GM18909 (cell line): Measurements from ENCODE around the gene MED26.

Experiments
- ATAC-seq: cut with Tn5 transposase; IDR thresholded peaks from one replicate; pipeline ENCODE4 v1.9.1; 2021; ENCODE audit warnings: mild to moderate bottlenecking; ENCODE audit not compliant: unreplicated experiment, poor library complexity

MED26 gene

DNA sequence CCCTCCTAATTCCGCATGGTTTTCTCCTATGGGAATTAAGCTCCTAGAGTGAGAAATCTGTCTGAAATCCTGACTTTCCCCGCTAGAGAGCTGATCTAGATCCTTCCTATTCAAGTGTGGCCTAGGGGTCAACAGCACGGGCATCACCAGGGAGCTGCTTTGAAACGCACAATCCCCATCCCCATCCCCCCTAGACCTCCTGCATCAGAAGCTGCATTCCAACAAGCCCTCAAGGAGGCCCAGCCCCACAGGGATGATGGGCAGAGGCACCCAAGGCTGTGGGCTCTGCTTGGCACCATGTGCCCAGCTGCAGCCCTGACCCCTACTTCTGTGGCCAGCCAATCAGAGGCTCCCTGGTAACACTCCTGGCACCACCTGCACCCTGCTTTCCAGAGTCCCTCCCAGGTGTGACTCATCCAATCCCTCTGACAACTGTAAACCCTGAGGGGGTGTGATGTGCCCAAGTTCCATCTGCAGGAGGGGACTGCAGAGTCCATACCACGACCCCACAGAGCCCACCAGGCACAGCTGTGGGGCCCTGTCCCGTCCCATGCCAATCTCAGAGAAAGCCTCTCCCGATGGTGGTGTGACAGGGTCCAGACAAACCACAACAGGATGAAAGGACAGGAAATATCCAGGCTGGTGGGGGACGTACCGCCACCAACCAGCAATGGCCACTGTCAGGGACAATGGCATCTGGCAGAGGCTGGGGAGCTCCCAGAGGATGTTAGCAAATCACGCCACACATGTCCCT, 36.0 kb downstream of the MED26 start:
- ATAC-seq = no peak

DNA sequence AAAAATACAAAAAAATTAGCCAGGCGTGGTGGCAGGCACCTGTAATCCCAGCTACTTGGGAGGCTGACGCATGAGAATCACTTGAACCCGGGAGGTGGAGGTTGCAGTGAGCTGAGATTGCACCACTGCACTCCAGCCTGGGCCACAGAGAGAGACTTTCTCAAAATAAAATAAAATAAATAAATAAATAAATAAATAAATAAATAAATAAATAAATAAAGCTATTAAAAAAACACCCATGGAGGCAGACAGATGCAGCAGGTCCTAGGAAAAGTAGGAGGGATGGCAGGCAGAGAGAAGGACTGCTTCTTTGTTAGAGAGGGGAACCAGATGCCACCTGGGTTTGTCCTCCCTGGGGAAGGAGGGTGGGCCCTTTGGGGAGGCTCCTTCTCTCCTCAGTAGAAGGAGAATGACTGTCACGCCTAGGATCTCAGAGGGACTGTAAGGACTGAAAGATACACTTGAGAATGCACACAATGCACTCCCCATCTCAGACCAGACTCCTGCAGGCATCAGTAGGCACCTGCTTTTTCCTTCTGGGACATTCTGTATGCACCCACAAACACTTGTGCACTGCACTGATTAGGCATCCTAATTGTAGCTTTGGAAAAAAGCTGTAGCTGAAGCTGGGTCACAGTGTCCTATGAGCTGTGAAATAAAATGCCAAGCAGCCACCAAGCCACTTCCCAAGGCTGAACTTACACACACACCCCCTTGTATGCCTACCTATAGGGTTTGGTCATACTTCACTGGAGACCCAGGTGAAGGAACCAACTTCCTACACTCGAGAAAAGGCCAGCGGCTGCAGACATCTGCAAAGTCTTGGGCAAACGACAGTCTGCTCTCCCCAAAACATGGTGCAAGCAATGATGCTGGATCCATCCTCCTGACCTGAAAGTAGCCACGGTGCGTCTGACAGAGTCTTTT, 36.9 kb downstream of the MED26 start:
- no peak for ATAC-seq

DNA sequence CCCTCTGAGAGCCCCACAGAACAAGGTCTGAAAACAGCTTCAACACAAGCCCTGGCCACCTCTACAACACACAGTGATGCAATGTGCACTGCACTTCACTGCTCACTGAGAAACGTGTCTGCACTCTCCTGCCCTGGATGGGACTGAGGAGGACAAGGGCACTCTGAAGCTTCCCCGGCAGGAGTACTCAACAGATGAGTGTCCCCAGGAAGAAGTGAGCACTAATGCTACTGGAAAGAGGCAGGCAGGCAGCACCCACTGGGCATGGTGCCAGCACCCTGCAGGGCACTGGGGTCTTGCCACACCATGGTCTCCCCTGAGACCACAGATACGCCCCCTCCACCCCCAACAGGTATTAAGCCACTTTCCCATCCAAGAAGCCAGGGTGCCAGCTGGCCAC, 38.1 kb downstream of the MED26 start:
- no peak for ATAC-seq

DNA sequence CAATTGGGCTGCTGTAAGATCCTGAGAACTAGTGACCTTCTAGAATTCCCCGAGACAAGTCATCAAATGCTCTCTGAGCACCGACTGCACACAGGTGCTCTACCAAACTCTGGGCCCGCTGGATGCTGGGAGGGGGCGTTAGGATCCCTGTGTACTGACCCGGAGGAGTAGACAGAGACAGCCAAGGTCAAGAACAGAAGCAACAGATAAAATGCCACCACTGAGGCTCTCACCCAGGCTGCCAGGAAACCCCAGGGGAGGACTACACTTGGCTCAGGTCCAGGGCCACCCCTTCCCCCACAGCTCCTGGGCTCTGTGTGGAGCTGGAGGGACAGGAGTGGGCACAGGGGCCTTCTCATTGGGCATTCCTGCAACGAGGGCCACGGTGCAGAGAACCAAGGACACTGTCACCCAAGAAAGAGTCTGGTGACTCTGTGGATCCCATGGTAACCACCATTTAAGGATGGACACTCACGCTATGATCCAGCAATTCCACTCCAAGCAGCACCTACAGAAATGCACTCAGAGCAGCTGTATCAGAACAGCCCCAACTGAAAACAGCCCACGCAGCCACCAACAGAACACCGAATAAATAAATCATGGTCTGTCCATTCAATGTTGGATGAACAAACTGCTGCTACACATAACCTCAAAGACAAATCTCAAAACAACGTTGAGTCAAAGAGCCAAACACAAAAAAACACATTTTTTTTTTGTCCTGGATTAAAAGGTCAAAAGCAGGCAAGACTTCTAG, 39.0 kb downstream of the MED26 start:
- no peak for ATAC-seq

DNA sequence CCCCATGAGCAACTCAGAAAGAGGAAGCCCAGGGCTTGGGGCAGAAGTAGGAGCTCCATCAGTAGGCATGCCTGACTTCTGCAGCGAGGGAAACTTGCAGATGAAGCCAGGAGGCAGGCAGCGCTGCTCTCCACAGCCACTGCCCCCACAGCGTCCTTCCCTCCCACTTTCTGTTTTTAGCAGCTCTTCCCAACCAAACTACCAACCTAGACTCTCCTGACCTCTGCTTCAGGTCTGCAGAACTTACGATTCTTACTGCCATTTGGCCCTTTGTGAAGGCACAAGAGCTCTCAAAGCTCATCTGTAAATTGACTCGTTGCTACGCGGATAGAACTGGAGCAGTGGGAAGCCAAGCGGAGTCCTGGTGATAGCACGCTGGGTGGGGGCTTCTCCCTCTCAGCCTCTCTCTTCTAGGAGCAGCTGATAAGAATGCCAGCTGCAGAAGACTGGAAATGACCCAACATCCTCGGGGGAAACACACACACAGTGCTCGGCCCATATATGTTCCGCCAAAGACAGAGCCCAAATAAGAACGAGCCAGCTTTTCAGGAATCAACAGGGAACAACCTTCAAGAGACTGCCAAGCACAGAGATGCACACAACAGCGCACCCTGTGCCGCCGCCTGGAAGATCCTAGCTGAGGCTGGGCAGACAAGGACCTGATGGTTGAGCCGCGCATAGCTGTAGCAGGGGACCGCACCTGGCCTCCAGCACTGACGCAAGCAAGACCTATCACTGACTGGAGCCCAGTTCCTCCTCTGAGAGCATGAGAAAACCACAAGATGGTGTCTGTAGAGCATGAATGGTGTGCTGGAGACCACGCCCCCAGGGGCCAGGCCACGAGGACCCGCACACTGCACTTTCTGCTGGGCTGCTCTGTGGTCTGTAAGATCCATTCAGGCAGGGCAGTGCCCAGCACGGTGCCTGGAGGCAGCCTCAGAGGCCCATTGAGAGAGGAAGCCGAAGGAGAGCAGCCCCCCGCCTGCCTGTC, 39.9 kb downstream of the MED26 start:
- ATAC-seq = peak; percentile 41

DNA sequence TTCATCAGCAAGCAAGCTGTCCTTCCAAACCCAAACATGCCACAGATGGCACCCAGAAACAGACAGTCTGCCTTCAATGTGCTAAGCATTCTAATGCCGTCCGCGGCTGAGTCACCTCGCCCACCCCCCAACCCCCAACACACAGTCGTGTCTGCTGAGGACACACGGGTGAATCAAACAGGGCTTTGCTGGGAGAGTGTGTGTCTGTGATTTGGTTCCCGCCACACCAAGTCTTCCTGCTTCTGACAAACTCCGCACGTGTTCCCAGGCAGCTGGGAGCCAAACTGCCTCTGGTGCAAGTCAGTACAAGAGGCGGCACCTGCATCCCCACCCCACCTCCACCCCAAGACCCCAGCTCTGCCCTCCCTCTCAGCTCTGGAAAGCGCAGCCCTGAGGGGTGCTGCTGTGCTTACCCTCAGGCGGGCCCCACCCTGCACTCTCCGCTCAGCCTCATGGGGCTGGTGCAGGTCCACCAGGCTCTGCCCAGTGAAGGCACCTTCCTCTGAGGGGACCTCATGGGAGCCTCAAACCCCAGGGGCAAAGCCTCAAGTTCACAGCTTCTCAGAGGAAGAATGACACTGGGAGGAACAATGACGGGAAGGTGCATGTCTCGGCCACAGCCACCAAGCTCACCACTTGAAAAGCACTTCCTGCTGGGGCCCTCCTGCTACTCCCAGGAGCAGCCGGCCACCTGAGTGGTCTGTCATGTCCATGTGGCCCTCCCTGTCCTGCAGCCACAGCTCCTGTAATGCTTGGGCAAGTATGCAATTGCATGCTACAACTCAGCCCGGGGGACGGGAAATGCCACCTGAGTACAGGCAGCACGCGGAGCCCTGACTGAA, 40.8 kb downstream of the MED26 start:
- ATAC-seq = no peak

DNA sequence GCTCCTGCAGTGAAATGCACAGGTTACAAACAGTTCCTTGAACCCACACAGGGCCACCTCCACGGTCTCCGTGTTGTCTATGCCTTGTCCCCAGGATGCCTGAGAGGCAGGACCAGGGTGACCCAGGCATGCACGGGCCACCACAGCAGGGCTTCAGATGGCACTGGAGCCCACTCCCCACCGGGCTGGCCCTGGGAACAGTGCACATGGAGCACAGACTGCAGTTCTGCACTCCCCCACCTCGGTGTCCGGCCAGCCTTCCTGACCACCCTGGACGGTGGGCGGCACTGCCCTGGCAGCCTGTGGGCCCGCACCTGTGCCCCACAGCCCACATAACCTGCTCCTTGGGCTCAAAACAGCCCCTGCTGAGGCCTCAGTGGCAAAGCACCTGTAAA, 41.5 kb downstream of the MED26 start:
- ATAC-seq = no peak

DNA sequence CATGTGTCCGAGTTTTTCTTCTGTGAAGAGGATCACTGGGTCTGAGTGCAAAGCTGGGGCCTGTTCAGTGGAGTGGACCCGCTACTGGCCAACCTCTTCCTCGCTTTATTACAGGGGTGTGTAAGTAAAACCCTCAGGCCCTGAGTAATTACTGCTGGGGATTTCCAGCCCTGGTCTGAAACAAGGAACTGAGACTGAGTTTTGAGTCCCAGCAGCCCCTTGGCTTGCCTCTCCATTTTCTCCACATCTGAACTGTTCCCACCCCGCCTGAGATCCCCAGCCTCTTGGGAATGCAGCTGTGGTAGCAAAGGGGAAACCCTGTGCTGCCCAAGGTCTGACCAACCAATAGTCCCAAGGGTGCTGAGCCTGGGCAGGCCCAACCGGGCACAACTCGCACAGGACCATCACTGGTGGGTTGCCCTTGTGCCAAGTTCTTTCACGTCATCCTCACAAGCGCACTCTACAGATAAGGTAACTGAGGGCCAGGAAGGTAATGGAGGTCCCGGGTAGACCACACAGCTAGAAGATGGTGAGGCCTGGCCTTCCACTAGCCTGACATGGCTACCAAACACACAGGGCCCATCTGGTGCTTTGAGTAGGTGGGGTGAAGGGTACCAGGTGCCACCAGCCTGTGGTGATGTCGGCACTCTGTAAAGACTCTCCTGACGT, 42.1 kb downstream of the MED26 start:
- peak; percentile 30 for ATAC-seq

DNA sequence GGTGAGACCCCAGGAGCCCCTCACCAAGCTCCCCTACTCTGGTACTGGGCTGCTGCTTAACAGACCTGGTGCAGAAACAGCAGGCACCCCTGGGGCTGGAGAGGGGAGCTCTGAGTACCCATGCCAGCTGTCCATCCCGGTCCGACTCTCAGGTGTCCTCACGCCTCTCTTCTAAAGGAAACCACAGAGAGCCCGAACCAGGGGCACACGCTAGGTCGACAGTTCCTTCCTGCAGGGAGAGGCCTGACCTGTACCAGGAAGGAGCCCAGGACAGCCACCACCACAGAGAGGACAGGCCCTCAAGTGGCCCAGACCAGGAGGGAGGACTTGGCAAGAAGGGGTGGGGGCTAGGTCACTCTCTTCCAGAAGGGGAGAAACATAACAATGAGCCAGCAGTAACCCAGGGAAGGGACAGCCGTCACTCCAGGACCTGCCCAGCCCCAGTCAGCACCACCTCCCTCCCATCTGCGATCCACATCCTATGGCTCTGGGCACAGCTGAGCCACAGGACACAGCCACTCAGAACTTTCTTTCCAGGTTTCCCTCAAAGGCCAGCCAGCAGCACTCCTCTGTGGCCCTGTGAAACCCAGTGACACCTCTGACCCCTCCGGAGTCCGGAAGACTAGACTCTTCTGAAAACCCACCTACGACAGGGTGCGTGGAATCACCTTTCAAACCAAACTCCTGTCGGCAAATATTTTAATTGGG, 42.8 kb downstream of the MED26 start:
- peak; percentile 0 for ATAC-seq

DNA sequence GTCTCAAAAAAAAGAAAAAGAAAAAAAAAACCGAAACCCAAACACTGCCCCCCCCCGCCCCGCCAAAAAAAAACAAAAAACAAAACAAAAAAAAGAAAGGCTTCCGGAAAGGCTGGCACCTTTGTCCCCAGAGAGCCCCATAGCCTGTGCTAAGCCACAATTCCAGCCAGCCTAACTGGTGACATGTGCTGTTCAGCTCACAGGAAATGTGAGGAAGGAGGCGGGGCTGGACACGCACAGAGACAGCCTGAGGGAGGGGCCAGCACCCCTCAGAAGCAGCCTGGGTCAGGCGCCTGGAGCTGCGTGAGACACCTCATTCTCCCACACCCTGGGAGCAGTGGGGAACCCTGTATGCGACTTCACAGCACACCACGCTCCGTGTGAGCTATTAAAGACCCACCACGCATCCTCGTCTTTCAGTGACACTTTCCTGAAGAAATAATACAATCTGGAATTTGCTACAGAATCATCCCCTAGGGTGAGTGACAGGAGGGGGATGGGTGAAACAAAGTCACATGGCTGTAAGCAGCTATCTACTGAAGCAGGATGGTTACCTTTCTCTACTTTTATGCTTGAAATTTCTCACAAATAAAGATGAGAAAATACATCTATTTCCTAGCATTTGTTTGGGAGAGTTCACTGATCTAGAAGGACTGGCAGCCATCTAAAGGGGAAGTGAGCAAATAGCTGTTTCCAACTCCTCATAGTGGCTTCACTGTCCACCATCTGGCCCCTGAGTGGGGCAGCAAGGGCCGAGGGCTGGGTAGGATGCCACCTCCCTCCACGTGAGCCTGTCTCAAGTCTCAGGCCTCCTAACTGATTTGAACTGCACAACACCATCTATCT, 43.5 kb downstream of the MED26 start:
- ATAC-seq = peak; percentile 50

DNA sequence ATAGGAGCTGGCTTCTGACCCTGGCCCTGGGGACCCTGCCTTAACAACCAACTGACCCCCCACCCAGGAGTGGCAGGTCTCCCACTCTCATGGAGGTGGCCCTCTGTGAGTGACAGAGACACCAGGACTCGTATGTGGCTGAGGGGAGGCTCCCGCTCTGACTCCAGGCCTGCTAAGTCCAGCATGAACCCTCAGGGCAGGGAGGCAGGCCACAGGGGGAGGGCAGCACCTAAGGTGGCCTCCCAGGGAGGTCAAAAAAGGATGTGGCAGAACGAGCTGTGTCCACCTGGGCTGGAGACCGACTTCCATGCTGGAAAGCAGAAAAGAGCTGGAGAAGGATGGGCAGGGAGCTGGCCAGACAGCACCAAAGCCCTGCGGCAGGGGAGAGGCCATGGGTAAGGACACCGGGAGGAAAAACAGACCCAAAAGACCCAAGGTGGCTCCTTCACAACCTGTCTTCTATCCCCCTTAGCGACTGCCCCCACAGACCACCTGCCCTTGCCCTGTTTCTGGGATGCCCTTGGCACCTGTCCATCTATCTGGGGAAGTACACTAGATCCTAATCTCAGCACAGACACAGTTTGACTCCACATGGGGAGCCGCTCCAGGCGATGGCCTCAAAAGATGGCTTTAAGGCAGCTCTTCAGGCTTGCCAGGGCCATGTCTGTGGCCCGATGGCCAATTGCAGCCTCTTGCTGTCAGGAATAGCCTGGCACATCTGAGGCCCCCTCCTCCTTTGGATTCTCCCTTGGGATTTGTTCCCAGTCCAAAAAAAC, 45.3 kb downstream of the MED26 start:
- no peak for ATAC-seq

DNA sequence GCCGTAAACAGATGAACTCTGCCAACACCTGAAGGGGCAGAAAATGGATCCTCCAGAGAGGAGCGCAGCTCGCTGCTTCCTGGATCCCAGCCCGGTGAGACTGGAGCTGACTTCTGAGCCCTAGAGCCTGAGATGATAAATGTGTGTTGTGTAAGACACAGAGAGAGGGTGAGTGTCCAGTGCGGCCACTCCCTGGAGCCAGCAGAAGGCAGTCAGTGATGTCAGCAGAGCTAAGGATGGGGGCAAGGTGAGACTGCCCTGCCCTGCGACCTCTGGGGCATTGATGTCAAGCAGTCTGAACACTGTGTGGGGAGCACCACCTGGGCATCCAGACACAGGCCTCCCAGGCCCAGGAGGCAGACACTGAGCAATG, 46.0 kb downstream of the MED26 start:
- ATAC-seq = no peak

DNA sequence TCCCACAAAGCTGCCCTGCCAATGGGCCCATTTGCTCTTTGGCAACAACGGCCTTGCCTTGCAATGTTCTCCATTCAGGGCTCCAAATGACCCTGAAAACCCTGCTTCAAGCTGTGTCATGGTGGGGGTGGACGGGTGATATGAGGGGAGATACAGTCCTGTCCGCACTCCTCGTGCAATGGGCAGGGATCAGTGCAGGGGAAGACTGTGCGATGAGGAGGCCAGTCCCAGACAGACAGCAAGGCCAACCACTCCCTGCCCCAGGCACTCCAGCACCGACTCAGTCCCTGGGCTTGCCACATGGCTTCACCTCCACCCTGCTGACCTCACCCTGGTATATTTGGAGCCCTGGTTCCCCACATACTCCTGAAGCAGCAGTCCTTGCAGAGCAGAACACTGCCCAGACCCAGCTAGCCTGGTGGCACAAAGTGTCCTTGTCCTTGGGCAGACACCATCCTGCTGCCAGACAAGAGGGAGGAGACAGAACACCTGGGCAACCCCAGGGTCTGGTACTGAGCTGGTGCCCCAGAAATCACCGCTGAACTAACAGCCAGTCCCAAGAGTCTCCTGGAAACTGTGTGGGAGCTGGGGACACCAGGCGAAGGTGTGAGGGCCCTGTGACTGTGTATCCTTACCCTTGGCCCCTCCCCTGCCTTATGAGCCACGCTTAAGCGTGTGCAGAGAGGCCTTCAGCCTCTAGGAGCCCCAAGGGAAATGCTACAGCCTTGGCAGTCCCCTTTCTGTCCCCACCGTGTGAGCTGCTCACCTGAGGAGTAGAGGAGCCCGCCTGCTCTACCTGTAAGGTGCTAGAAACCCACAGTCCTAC, 46.6 kb downstream of the MED26 start:
- no peak for ATAC-seq

DNA sequence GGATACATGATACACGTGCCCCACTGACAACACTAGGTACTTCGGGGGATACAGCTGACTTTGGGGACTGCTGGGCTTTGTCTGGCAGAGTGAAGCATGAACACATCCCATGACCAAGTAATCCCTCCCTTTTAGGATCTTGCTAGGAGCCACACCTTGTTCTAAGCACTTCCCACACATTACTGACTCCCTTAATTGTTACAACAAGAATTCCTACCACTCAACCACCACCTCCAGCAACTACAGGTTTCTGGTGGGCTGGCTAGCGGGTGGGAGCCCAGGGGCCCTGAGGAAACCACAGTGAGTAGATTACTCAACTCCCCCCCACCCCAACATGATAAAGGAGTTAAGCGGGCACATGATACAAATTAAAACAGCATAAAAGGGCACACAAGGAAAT, 48.6 kb downstream of the MED26 start:
- no peak for ATAC-seq

DNA sequence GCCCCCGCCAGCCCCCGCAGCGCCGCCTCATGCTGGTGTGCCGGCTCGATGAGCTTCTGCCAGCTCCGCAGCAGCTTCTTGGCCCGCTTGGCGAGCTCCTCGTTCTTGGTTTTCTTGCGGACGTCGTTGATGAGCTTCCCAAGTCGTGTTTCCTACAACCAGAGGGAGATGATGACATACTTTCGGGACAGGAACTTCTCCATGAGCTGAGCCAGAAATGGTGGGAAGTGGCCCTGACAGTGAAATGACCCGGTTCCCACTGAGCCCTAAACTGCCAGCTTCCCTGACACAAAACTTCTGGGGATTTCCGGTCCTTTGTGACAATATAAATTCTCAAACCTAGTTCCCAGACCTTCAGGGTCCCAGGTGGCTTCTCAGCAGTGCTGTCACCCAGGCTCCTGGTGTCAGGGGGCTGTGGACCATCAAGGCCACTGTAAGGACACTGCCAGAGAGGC, 50.4 kb downstream of the MED26 start:
- no peak for ATAC-seq
